IPS DF 6.9 (cell line): Measurements from ENCODE around the gene ZNF318.
"Not testable (repeated sequence)": the region's sequence is repeated elsewhere in the genome, so short reads cannot be mapped to it uniquely, and the experiment has no call there.

Experiments used
- DNase-seq: peaks from one replicate; pipeline ENCODE4 v3.0.0-alpha.2; 2013; ENCODE audit warnings: low read depth, low spot score
- H3K27ac ChIP-seq: one replicate; pipeline ENCODE4 v1.5.1; 2013; ENCODE audit warnings: low read length, control low read depth
- H3K27me3 ChIP-seq: 2 replicates; pipeline ENCODE4 v1.6.1; 2013; ENCODE audit warnings: mild to moderate bottlenecking, low read length; ENCODE audit not compliant: control insufficient read depth, insufficient read depth
- H3K36me3 ChIP-seq: 2 replicates; pipeline ENCODE4 v1.6.1; 2013; ENCODE audit warnings: low read length; ENCODE audit not compliant: control insufficient read depth, insufficient read depth
- H3K4me1 ChIP-seq: 2 replicates; pipeline ENCODE4 v1.6.1; 2013; ENCODE audit warnings: low read length; ENCODE audit not compliant: control insufficient read depth, insufficient read depth
- H3K4me3 ChIP-seq: 2 replicates; pipeline ENCODE4 v1.5.1; 2013; ENCODE audit warnings: mild to moderate bottlenecking, low read length
- H3K9me3 ChIP-seq: 2 replicates; pipeline ENCODE4 v1.6.1; 2013; ENCODE audit warnings: low read length, inconsistent platforms; ENCODE audit not compliant: control insufficient read depth, insufficient read depth
- WGBS: extraction: QIAGEN DNeasy Blood & Tissue Kit; methylation state at CpG from one replicate; pipeline ENCODE4 v1.1.7; 2013; ENCODE audit warnings: mixed read lengths, missing lambda C conversion rate; ENCODE audit not compliant: insufficient read length, insufficient coverage; 5-methylcytosine and 5-hydroxymethylcytosine counted together

Gene ZNF318

DNA sequence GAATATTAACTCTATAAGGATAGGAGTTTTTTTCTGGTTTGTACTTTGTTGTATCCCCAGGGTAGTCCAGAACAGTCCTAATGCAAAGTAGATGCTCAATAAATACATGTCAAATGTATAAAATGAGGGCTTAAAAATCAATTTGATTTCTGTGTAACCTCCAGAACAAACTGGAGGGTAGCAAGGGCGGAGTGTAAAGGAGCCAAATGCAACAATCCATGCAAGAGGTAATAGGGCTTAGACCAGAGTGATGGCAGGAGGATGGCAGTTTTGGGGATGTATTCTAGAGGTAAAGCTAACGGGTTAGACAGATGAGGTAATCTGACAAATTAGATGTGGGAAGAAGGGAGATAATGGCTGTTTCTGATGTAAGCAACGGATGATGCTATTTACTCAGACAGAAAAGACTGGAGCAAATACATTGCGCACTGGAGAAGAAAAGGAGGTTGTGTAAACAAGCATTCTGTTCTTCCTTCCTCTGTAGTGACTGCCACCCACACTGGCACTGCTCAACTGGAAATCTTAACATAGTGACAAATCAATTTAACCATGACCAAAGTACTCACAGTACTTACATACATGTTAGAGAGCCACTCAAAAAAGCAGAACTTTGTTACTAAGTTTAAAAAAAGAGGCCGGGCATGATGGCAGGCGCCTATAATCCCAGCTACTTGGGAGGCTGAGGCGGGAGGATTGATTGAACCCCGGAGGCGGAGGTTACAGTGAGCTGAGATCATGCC is 2.0 kb downstream of the ZNF318 start:
- peaks cover 3% of the 10 kb centered on the region; the same call in 1 of the 2 replicates for H3K27me3 ChIP-seq
- no peak for DNase-seq
- no peaks in the 10 kb centered on the region for H3K9me3 ChIP-seq
- H3K27ac ChIP-seq: no peak overlapping the region
- peaks cover 2% of the 10 kb centered on the region for H3K4me1 ChIP-seq
- WGBS: no CpG with 5 or more reads among the region's 9 CpGs
- no peaks in the 10 kb centered on the region for H3K36me3 ChIP-seq
- H3K4me3 ChIP-seq: no peak overlapping the region

DNA sequence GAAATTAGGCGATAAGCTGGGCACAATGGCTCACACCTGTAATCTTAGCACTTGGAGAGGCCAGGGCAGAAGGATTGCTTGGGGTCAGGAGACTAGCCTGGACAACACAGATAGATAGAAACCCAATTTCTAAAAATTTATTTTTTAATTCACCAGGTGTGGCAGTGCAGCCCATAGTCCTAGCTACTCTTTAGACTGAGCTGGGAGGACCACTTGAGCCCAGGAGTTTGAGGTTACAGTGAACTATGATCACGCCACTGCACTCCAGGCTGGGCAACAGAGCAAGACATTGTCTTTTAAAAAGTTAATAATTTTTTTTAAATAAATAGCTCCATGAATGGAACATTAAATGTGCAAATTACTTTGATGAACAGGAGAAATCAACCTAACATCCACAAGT is 8.2 kb downstream of the ZNF318 start:
- no peak for DNase-seq
- no peaks in the 10 kb centered on the region for H3K4me1 ChIP-seq

DNA sequence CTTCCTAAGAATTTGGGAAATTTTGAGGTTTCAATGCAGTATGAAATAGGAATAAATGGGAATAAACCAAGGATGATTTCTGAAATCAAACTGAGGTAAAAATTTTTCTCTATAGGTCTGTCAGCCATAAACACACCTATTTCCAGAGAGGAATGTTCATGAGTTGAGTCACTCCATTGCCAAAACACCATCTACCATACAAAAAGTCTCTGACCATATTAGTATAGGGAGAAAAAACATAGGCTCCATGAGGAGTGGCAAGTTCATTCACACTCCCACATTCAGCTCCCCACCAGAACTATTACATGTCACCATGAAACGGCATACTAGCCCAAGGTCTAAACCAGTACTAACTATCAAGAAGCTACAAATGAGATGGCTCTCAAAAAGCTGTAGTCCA is 9.6 kb downstream of the ZNF318 start:
- DNase-seq: no peak
- no peak overlapping the region for H3K27ac ChIP-seq
- no peaks in the 10 kb centered on the region for H3K9me3 ChIP-seq
- no peaks in the 10 kb centered on the region for H3K4me1 ChIP-seq
- H3K36me3 ChIP-seq: peaks cover 9% of the 10 kb centered on the region; the same call in 1 of the 2 replicates
- H3K4me3 ChIP-seq: no peak overlapping the region
- H3K27me3 ChIP-seq: no peaks in the 10 kb centered on the region
- no CpG with 5 or more reads among the region's 1 CpG for WGBS

More for the DNA sequence above, 8.2 kb downstream of the ZNF318 start:
- H3K4me3 ChIP-seq: no peak overlapping the region
- H3K36me3 ChIP-seq: peaks cover 4% of the 10 kb centered on the region; the same call in 1 of the 2 replicates
- WGBS: no CpG with 5 or more reads among the region's 2 CpGs
- H3K27me3 ChIP-seq: no peaks in the 10 kb centered on the region
- H3K27ac ChIP-seq: no peak overlapping the region
- H3K9me3 ChIP-seq: no peaks in the 10 kb centered on the region

DNA sequence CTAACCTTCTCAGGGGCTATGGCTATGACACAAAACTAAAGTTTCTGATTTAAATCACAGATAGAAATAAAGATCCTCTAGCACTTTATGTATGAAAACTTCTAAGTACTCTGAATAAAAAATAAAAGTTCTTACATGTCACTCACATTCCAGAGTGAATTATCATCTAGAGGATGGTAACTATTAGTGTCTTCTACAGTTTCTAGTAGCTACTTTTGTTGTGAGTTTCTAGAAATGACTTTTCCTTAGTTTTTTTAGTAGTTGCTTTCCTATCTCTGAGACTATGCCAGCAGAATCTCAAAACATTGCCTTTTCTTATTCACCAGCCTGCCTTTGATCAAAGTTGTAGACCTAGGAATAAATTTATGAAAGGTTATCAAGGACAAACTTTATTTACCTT is 10.1 kb downstream of the ZNF318 start:
- H3K4me1 ChIP-seq: no peaks in the 10 kb centered on the region
- no peak overlapping the region for H3K27ac ChIP-seq
- H3K27me3 ChIP-seq: no peaks in the 10 kb centered on the region
- DNase-seq: no peak
- no peaks in the 10 kb centered on the region for H3K9me3 ChIP-seq
- H3K4me3 ChIP-seq: no peak overlapping the region
- peaks cover 10% of the 10 kb centered on the region; the same call in 1 of the 2 replicates for H3K36me3 ChIP-seq

DNA sequence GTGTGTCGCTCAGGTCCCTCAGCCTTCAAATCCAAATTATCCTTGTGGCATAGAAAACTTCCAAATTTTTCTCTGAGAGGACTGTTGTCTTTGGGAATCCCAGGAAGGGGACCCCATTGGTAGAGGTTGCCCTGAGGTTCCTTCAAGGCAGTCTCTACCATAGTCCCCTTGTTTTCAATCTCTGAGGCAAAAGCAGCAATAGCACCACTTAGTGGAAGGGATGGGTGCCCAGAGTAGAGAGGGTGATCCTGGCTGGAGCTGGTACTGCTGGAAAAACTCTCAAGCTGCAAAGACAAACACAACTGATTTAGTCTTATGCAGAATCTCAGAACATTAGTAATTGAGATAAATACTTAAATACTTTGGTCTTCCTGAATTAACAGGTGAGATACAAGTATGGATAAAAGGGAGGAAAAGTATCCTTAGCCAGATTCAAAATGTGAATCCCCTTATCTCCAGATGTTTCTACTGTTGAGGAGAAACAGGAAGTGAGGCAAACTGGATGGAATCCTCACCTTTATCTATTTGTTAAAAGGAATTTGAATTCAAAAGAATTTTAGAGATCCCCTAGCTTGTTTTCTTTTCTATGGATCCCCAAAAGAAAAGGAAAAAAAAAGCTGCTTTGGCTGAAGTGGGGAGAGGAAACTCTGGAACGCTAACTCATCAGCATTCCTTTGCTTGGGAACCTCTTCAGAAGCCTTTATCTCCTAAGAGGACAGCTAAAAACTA is 13.4 kb downstream of the ZNF318 start:
- Histone ChIP-seq H3K4me1 (no peaks in the 10 kb centered on the region), H3K4me3 (no peak overlapping the region), H3K36me3 (peaks cover 10% of the 10 kb centered on the region; the same call in 1 of the 2 replicates), H3K27ac (no peak overlapping the region), H3K9me3 (no peaks in the 10 kb centered on the region), H3K27me3 (no peaks in the 10 kb centered on the region)
- no peak for DNase-seq
- no CpG with 5 or more reads among the region's 2 CpGs for WGBS

DNA sequence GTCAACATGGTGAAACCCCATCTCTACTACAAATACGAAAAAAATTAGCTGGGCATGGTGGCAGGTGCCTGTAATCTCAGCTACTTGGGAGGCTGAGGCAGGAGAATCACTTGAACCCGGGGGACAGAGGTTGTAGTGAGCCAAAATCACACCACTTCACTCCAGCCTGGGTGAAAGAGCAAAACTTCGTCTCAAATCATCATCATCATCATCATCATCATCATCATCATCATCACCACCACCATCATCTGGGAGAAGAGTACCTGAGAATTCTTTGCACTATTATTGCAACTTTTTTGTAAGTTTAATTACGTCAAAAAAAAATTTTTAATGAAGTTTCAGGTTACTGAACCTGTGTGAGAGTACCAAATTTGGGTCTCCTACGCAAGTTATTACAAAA is 17.5 kb downstream of the ZNF318 start:
- not testable (repeated sequence) for DNase-seq, H3K4me3 ChIP-seq, H3K27ac ChIP-seq, H3K27me3 ChIP-seq, H3K36me3 ChIP-seq, H3K4me1 ChIP-seq, H3K9me3 ChIP-seq
- WGBS: no CpG with 5 or more reads among the region's 5 CpGs

DNA sequence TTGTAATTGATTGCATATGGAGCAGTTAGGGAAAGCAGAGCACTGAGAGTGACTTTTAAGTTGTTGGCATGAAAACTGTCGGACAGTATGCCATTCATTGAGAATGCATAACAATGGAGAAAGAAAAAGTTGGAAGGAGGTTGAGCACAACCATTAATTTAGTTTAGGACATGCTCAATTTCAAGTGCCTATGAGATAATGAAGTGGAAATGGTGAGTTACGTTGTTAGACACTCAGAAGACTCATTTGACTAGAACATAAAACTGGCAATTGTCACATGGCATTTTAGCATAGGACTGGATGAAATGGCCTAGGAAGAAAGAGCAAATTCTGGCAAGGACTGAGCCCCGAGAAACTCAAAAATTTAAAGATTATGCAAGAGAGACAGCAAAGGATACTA is 22.0 kb downstream of the ZNF318 start:
- WGBS: no CpG with 5 or more reads among the region's 3 CpGs
- no peaks in the 10 kb centered on the region for H3K27me3 ChIP-seq
- no peak overlapping the region for H3K4me3 ChIP-seq
- DNase-seq: no peak
- H3K36me3 ChIP-seq: no peaks in the 10 kb centered on the region; the same call in 1 of the 2 replicates
- H3K27ac ChIP-seq: no peak overlapping the region
- H3K9me3 ChIP-seq: no peaks in the 10 kb centered on the region
- no peaks in the 10 kb centered on the region for H3K4me1 ChIP-seq

DNA sequence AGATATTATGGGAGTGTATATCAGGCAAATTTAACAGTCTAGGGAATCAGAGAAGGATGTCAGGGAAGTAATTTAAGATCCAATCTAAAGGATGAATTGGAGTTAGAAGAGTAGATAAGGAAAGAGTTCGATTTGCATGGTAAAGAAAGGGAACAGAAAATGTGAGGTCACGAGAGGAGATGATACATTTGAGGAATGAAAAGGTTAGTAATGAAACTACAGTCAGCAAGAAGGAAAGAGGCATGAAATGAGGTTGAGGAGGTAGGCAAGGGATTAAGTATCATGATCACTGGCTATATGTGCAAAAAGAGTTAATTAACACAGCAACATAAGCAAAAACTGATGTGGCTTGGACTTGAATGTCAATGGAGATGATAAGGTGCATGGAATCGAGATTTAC is 22.4 kb downstream of the ZNF318 start:
- Histone ChIP-seq H3K9me3 (no peaks in the 10 kb centered on the region), H3K4me1 (no peaks in the 10 kb centered on the region), H3K36me3 (no peaks in the 10 kb centered on the region; the same call in 1 of the 2 replicates), H3K27ac (no peak overlapping the region), H3K27me3 (no peaks in the 10 kb centered on the region), H3K4me3 (no peak overlapping the region)
- DNase-seq: no peak
- WGBS: 100% methylated on average over 2 of the region's 3 CpGs

DNA sequence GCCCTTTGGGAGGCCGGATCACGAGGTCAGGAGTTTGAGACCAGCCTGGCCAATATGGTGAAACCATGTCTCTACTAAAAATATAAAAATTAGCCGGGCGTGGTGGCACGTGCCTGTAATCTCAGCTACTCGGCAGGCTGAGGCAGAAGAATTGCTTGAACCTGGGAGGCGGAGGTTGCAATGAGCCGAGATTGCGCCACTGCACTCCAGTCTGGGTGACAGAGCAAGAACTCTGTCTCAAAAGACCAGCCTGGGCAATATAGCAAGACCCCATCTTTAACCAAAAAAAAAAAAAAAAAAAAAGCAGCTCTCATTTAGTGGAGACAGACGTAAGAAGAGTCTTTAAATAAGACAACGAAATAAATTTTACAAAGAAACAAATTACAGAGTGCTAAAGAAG is 23.2 kb downstream of the ZNF318 start:
- WGBS: no CpG with 5 or more reads among the region's 11 CpGs

DNA sequence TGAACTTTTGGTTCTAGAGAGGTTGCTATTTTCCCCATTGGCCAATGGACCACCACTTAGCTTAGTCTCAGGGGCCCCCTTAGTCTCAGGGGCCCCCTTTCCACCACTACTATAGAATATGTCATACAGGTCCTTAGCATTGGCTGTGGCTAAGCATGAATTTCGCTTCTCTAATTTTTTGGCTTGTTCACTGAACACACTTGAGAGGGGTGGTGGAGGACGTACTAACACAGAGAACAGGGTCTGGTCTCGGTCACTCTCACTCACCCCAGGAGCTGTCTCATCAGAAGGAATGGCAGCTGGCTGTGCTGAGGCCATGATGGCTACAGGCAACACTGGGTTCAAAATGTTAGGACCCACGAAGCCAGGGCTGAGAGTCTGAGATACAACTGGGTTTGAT is 30.3 kb downstream of the ZNF318 start:
- WGBS: no CpG with 5 or more reads among the region's 4 CpGs
- no peak overlapping the region for H3K4me3 ChIP-seq
- H3K4me1 ChIP-seq: no peaks in the 10 kb centered on the region
- peaks cover 9% of the 10 kb centered on the region; the same call in 1 of the 2 replicates for H3K36me3 ChIP-seq
- no peaks in the 10 kb centered on the region for H3K9me3 ChIP-seq
- H3K27ac ChIP-seq: no peak overlapping the region
- H3K27me3 ChIP-seq: no peaks in the 10 kb centered on the region
- DNase-seq: no peak

More for the DNA sequence above, 23.2 kb downstream of the ZNF318 start:
- not testable (repeated sequence) for DNase-seq, H3K27ac ChIP-seq, H3K4me3 ChIP-seq, H3K27me3 ChIP-seq, H3K36me3 ChIP-seq, H3K4me1 ChIP-seq, H3K9me3 ChIP-seq
